ENCODE data around the gene BARHL2. TPM values are rescaled to one million over a fixed set of nuclear protein-coding genes. Genes with fewer than 3 reads are reported as not detected.

The BARHL2 gene
- not detected in 2 replicates for total RNA-seq (2014; rRNA removed; shearing (Covaris generic))

DNA sequence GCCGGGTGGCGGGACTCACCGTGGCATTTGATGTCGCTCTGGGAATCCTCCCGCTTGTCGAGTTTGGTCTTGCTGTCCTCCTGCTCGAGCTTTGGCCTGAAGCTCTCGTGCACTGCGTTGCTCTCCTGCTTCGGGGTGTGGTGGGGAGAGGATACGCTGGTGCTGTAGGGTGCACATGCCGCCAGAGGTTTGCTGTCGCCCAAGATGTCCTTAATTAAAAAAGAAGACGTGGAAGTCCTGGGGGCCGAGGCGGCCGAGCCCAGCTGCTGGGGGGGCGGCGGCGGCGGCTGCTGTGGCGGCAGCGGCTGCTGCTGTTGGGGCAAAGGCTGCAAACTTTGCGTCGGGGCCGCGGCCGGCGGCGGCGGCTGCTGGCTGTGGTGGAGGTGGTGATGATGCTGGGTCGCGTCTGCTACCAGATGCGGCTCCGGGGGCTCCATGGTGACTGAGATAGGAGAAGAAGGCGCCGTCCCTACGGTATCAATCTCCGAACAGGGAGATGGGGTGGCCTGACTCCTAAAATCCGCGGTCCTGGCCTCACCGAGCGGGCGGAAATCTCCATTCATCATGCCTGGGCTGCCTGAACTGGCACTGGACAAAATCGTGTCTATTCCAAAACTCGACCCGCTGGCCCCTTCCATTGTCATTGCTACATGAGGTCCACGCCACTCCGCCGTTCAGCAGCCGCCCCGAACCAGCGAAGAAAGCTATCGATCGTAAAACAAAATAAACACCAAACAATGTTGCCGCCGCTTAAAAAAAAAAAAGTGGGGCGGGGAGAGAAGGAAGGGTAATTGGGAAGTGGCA, at the start of gene BARHL2:
BARHL2 (minus strand) TSS at position 751 of the 804 bp plus-strand sequence; CDS start at position 644, 107 bp downstream.

All from A375 (cell line).